GM18951 (cell line): ENCODE measurements around the gene ZNF646.

Experiments
- POLR2A ChIP-seq: IDR thresholded peaks from 4 replicates; pipeline ENCODE4 v1.6.1; 2011; ENCODE audit warnings: mild to moderate bottlenecking; ENCODE audit not compliant: insufficient read length, insufficient read depth; ENCODE audit errors: extremely low read depth
- in situ Hi-C: fragments of 300-500 bp; cut with MboI; formaldehyde crosslinking; loops from one replicate; pipeline ENCODE4 v1.12.0; 2022; ENCODE audit warnings: low sequenced_read_pairs, mixed read lengths, inconsistent platforms; ENCODE audit not compliant: unreplicated experiment

The ZNF646 gene

GRCh38 chr16:31074814-31075183, 577 bp downstream of the ZNF646 start:
- TF ChIP-seq POLR2A = no peak
- in situ Hi-C loops = no loop called here

GRCh38 chr16:31076319-31076718, 2.1 kb downstream of the ZNF646 start:
- no peak for TF ChIP-seq POLR2A
- in situ Hi-C loops = no loop called here

GRCh38 chr16:31077024-31077423, 2.8 kb downstream of the ZNF646 start:
- in situ Hi-C loops = no loop called here
- no peak for TF ChIP-seq POLR2A

- in situ Hi-C loops = no loop called here
- no peak for TF ChIP-seq POLR2A
These were observed 3.6 kb downstream of the ZNF646 start for GRCh38 chr16:31077592-31078396.

GRCh38 chr16:31078597-31079341, 4.5 kb downstream of the ZNF646 start:
- no peak for TF ChIP-seq POLR2A
- in situ Hi-C loops = no loop called here

GRCh38 chr16:31079342-31079944, 5.2 kb downstream of the ZNF646 start:
- no peak for TF ChIP-seq POLR2A
- in situ Hi-C loops = no loop called here

GRCh38 chr16:31080035-31080629, 5.9 kb downstream of the ZNF646 start:
- in situ Hi-C loops = no loop called here
- no peak for TF ChIP-seq POLR2A

- TF ChIP-seq POLR2A = no peak
- in situ Hi-C loops = no loop called here
These were observed 6.7 kb downstream of the ZNF646 start for GRCh38 chr16:31080756-31081419.

- in situ Hi-C loops = no loop called here
- TF ChIP-seq POLR2A = no peak
These were observed 7.5 kb downstream of the ZNF646 start for GRCh38 chr16:31081428-31082351.

- in situ Hi-C loops = no loop called here
- no peak for TF ChIP-seq POLR2A
These were observed 8.3 kb downstream of the ZNF646 start for GRCh38 chr16:31082368-31083045.

GRCh38 chr16:31083081-31083480, 8.9 kb downstream of the ZNF646 start:
- in situ Hi-C loops = no loop called here
- TF ChIP-seq POLR2A = no peak
